ENCODE data around the gene PTS.

GRCh38 chr11:112274007-112274783 is 48.0 kb downstream of the PTS start:
- TF ChIP-seq POLR2AphosphoS5 (IDR thresholded peaks at IDR 0.05) (no peak), EP300 (IDR thresholded peaks at IDR 0.05) (no peak)

Measured in stomach (tissue), 4 donors.